Skeletal muscle cell (primary cell): ENCODE data around the gene GPR137C.

Experiments used
- DNase-seq: peaks from one replicate; pipeline ENCODE4 v3.0.0-alpha.2; 2010; ENCODE audit warnings: low read depth
- H3K4me3 ChIP-seq: 2 replicates; pipeline ENCODE4 v1.5.1; 2011; ENCODE audit warnings: low read depth, mild to moderate bottlenecking, control low read depth, low read length, moderate library complexity

The GPR137C gene

DNA sequence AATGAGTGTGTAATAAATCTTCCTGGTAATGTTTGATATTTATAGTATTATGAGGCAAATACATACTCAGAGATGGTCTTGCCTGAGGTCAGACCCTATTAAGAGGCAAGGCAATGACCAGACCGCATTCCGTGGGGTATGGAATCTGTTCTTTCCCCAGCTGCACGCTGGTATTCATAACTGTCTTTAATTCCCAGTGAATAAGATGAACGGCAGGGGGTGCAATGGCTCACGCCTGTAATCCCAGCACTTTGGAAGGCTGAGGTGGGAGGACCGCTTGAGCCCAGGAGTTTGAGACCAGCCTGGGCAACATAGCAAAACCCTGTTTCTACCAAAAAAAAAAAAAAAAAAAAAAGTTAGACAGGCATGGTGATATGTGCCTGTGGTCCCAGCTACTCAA is 98.1 kb downstream of the GPR137C start:
- no peak overlapping the region for H3K4me3 ChIP-seq
- DNase-seq = no peak

DNA sequence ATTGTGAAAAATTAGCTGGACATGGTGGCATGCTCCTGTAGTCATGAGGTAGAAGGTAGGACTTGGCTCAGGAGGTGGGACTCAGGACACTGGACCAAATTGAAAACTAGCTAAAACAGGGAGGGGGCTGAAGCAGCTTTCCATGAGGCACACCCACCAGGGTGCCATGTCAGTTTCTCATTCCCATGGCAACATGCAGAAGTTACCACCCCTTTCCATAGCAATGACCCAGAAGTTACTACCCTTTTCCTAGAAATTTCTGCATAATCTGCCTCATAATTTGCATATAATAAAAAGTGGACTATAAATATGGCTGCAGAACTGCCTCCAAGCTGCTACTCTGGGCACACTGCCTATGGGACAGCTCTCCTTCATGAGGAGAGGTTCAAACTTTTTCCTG is 104.3 kb downstream of the GPR137C start:
- no peak overlapping the region for H3K4me3 ChIP-seq
- no peak for DNase-seq

DNA sequence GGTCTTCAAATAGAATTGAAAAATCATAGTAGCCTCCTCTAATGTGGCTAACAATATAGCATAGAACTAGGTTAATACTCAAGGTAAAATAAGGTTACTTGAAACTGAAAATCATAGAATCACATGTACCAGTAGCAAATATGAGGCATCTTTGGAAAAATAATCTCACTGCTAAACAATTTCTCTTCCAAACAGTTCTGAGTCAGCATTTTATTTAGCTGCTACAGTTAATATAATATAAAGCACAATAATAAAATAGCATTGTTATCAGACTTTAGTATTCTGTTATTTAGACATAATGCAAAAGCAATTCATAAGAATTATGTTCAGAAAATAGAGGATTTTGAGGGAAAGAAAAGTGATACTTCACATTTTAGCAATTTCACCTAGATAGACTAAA is 107.7 kb downstream of the GPR137C start:
- H3K4me3 ChIP-seq = no peak overlapping the region
- no peak for DNase-seq

DNA sequence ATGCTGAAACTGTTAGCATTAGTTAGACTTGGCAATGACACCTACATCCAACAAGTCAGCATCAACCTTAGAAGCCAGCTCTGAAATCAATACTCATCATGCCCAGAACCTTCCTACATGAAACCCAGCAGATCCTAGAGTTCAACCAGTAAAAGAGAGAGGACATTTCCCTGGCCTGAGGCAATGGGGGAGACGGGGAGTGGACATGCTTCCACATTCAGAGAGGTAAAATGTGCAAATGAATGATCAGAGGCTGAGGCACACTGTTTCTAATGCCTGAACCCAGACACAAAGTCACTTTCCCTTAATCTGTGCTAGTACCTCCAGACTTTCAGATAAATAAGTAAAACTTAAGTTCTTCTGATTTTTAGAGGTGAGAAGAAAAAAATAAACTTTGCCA is 108.2 kb downstream of the GPR137C start:
- DNase-seq = no peak
- no peak overlapping the region for H3K4me3 ChIP-seq

DNA sequence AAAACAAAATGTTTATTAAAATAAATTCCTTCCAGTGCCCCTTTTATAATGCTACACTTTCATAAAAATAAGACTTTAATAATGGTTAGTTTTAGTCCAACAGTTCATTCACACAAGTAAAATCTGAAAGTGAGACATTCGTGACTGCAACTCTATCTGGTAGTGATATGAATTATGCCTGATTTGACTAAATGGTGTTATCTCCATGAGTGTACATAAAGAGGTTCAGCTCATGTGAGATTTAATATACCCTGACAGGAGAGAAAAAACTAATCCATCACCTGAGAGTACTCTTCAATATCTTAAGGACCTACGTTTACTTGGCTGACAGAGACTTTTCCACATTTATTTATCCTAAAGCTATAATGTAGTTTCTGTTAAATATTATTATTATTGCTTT is 108.7 kb downstream of the GPR137C start:
- no peak overlapping the region for H3K4me3 ChIP-seq
- DNase-seq = no peak

DNA sequence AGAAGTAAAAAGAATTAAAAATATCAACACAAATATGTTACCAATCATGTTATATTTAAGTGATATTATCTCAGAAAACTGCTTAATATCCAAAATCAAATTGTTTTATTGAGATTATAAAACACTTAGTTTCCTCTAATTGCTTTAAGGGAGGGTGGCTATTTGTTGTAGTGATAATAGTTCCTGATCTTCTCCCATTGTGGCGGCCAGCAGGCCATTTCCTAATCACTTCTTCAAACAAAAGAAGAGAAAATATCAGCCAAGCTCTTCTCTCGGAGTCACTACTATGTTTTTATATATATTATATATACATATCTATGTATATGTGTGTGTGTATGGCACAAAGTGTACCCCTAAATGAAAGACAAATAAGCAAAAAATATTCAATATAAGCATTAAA is 111.2 kb downstream of the GPR137C start:
- no peak overlapping the region for H3K4me3 ChIP-seq
- DNase-seq = no peak

DNA sequence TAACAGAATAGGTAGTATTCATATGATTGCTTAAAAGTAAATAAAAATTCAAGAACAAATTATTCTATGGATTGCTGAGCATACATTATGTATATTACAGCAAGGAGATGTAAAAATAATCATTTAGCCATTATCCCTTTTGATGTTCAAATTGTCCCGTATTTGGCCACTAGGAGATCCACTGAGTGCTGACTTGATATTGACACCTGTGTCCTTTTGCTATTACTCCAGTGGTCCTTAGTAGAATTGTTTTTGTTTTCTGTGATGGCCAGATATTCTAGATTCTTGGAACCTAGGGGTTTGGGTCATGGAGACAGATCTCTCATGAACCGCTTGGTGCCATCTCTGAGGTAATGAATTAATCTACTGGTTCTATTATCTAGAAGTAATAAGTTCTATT is 126.0 kb downstream of the GPR137C start:
- no peak overlapping the region for H3K4me3 ChIP-seq
- no peak for DNase-seq

DNA sequence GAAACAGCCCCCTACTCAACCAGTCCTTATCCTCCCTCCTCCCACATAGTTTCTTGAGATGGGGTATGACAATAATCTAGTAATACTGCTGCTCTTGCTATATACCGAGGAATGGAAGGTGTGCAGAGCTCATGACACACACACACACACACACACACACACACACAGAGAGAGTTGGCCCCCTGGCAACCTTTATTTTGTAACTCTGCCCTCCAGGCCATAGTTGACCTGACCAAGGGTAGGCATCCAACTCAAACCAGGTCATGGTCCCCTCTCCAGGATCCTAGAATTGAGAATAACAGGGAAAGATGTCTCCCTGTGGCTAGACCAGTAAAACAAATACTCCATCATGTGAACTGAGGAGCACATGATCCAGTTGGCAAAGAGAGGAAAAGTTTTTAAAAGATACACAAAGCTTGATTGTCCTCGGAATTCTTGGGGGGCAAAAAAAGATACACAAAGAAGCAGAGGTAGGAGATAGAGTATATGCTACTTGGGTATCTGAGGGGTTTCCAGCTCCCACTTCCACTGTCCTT is 131.4 kb downstream of the GPR137C start:
- DNase-seq = no peak
- no peak overlapping the region for H3K4me3 ChIP-seq

DNA sequence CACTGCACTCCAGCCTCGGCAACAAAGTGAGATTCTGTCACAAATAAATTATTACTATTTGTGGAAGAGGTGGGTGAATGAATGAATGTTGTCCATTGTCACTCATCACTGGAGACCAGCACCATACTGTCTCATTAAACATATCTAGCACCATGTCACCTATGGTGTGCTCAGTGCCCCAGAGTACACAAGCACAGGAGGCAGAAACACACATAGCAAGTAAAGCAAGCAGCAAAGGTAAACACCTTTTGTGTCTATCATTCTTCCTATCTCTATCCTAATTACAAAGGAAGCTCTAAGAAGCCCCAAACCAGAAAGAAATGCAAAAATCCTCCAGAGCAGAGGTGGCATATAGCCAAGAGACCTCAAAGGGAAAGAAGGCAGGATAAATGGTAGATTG is 133.5 kb downstream of the GPR137C start:
- no peak overlapping the region for H3K4me3 ChIP-seq
- DNase-seq = no peak
